HUES6 (cell line): ENCODE data around the gene KRTAP5-8.

Experiments used
- H3K27ac ChIP-seq: 2 replicates; pipeline ENCODE4 v1.7.0; 2013; ENCODE audit warnings: low read depth, mild to moderate bottlenecking, low read length, inconsistent platforms
- H3K27me3 ChIP-seq: 2 replicates; pipeline ENCODE4 v1.6.1; 2013; ENCODE audit warnings: low read length; ENCODE audit not compliant: control insufficient read depth, insufficient read depth
- H3K36me3 ChIP-seq: 2 replicates; pipeline ENCODE4 v1.6.1; 2013; ENCODE audit warnings: low read length; ENCODE audit not compliant: control insufficient read depth, insufficient read depth
- H3K4me1 ChIP-seq: 2 replicates; pipeline ENCODE4 v1.6.1; 2013; ENCODE audit warnings: low read length; ENCODE audit not compliant: control insufficient read depth, insufficient read depth
- H3K4me3 ChIP-seq: 2 replicates; pipeline ENCODE4 v1.5.1; 2013; ENCODE audit warnings: low read depth, low read length
- H3K9ac ChIP-seq: one replicate; pipeline ENCODE4 v1.6.1; 2013; ENCODE audit warnings: mild to moderate bottlenecking, low read length
- H3K9me3 ChIP-seq: 2 replicates; pipeline ENCODE4 v1.6.1; 2013; ENCODE audit warnings: low read depth, low read length; ENCODE audit not compliant: control insufficient read depth, insufficient read depth

Gene KRTAP5-8

DNA sequence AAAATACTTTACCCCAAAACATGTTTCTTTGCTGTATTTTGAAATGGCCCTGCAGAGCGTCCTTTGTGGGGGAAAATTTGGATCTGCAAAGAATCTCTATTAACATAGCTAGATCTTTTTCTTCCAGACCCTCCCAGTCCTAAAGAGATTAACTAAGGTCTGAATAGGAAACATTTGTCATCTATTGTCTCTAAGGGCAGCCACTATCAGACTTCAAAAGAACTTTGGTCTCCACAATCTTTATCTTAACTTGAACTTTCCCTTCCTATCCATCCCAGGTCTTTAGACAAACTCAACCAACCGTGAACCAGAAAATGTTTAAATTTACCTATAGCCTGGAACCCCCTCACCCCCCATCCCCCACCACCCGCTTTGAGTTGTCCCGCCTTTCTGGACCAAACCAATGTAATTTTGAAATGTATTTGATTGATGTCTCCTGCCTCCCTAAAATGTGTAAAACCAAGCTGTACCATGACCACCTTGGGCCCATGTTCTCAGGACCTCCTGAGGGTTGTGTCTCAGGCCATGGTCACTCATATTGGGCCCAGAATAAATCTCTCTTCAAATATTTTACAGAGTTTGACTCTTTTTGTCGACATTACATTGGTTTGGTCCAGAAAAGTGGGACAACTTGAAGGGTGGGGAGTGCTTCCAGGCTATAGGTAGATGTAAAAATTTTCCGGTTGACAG, 6.8 kb downstream of the KRTAP5-8 start:
- H3K27ac ChIP-seq: no peak overlapping the region
- H3K27me3 ChIP-seq: 0 out of 2 replicates have a peak, but pooled peaks cover 2% of the 10 kb centered on the region
- peaks cover 4% of the 10 kb centered on the region; the same call in 1 of the 2 replicates for H3K4me1 ChIP-seq
- no peaks in the 10 kb centered on the region for H3K36me3 ChIP-seq
- H3K9ac ChIP-seq: no peak overlapping the region
- H3K9me3 ChIP-seq: peaks cover 29% of the 10 kb centered on the region
- H3K4me3 ChIP-seq: no peak overlapping the region

DNA sequence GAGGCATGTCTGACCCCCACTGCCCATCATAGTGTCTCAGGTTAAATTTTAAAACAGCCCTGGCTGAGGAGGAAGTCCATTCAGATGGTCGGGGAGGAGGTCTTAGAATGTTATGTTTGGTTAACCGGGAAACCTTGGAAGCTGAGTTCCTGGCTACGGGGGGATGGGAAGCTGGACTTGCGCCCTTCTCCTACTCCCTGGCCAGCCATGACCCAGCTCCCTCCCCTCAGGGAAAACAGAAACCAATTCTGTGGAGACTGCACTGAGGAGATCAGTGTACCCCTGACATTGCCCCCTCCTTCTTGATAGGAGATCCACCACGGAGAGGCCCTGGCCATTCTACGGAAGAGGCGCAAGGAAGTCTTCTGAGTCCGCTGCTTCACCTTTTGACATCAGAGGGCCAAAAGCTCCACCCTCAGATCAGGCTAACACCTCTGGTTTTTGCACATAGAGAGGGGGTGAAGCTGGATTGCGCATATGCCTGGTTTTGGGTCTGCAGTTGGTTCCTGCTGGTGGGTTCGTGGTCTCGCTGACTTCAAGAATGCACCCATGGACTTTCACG, 7.7 kb downstream of the KRTAP5-8 start:
- Histone ChIP-seq H3K9ac (no peak overlapping the region), H3K27me3 (0 out of 2 replicates have a peak, but pooled peaks cover 2% of the 10 kb centered on the region), H3K4me1 (peaks cover 4% of the 10 kb centered on the region; the same call in 1 of the 2 replicates), H3K36me3 (no peaks in the 10 kb centered on the region), H3K4me3 (no peak overlapping the region), H3K9me3 (peaks cover 28% of the 10 kb centered on the region), H3K27ac (no peak overlapping the region)

DNA sequence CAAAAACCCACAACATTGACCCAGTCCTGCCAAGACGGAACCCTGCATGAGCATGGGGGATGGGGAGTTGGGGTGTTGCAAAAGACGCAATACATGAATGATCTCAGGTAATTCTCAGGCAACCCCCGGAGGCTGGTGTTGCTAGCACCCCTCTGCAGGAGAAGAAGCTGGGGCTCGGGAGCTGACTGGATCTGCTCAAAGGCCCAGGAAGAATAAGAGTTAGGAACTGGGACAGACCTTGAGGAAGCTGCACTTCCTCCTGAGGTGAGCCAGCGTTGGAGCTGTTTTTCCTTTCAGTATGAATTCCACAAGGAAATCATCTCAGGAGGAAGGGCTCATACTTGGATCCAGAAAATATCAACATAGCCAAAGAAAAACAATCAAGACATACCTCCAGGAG, 10.3 kb downstream of the KRTAP5-8 start, which contains the start of gene KRTAP5-9:
Gene KRTAP5-9 (plus strand): TSS at position 301 of the 400 bp plus-strand sequence. CDS start 238 bp downstream, outside the sequence.
- H3K4me3 ChIP-seq: no peak within 1 kb of the TSS
- H3K27me3 ChIP-seq: 0 out of 2 replicates have a peak, but pooled peaks cover 2% of the 10 kb centered on the region
- no peak within 1 kb of the TSS for H3K9ac ChIP-seq
- no peaks in the 10 kb centered on the region for H3K36me3 ChIP-seq
- H3K9me3 ChIP-seq: peaks cover 16% of the 10 kb centered on the region; the same call in 1 of the 2 replicates
- no peak within 1 kb of the TSS for H3K27ac ChIP-seq
- peaks cover 4% of the 10 kb centered on the region; the same call in 1 of the 2 replicates for H3K4me1 ChIP-seq

DNA sequence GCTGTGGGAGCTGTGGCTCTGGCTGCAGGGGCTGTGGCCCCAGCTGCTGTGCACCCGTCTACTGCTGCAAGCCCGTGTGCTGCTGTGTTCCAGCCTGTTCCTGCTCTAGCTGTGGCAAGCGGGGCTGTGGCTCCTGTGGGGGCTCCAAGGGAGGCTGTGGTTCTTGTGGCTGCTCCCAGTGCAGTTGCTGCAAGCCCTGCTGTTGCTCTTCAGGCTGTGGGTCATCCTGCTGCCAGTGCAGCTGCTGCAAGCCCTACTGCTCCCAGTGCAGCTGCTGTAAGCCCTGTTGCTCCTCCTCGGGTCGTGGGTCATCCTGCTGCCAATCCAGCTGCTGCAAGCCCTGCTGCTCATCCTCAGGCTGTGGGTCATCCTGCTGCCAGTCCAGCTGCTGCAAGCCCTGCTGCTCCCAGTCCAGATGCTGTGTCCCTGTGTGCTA, 10.9 kb downstream of the KRTAP5-8 start:
- H3K4me3 ChIP-seq: no peak overlapping the region
- peaks cover 3% of the 10 kb centered on the region; the same call in 1 of the 2 replicates for H3K4me1 ChIP-seq

DNA sequence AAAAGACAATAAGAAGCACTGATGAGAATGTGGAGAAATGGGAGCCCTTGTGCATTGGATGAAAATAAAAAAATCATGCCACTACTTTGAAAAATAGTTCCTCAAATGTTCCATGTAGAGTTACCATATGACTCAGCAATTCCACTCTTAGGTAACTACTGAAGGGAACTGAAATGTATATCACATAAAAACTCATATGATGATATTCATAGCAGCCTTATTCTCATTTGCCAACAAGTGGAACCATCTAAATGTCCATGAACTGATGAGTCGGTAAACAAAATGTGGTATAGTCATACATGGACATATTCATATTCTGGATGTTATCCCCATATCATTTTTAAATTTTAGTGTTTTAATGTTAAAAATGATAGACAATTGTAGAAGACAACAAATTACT, 13.9 kb downstream of the KRTAP5-8 start:
- H3K4me3 ChIP-seq: no peak overlapping the region
- 0 out of 2 replicates have a peak, but pooled peaks cover 2% of the 10 kb centered on the region for H3K27me3 ChIP-seq
- no peak overlapping the region for H3K9ac ChIP-seq
- H3K27ac ChIP-seq: no peak overlapping the region
- no peaks in the 10 kb centered on the region for H3K36me3 ChIP-seq
- H3K4me1 ChIP-seq: no peaks in the 10 kb centered on the region
- H3K9me3 ChIP-seq: peaks cover 14% of the 10 kb centered on the region

More for the DNA sequence above, 10.9 kb downstream of the KRTAP5-8 start:
- peaks cover 16% of the 10 kb centered on the region; the same call in 1 of the 2 replicates for H3K9me3 ChIP-seq
- H3K36me3 ChIP-seq: no peaks in the 10 kb centered on the region
- H3K9ac ChIP-seq: no peak overlapping the region
- H3K27ac ChIP-seq: no peak overlapping the region
- H3K27me3 ChIP-seq: 0 out of 2 replicates have a peak, but pooled peaks cover 2% of the 10 kb centered on the region

DNA sequence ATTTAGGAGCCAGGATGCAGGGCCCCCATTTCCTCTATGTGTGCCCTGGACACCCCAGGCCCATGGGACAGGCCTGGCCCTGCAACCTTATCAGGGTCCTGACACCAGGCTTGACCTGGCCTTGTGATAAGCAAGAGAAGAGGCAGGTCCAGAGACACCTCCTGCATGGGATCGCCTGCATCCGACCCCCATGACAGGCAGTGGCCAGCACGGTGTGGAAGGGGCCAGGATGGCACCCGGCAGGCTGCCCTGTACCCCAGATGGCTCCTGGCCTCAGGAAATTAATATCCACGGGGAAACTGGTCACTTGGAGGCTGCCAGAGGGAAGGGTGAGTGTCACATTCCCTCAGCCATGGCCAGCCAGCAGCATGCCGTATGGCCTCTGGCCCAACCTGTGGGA, 17.2 kb downstream of the KRTAP5-8 start:
- peaks cover 15% of the 10 kb centered on the region for H3K9me3 ChIP-seq
- no peak overlapping the region for H3K4me3 ChIP-seq
- H3K27ac ChIP-seq: no peak overlapping the region
- H3K36me3 ChIP-seq: no peaks in the 10 kb centered on the region
- no peaks in the 10 kb centered on the region for H3K4me1 ChIP-seq
- H3K9ac ChIP-seq: no peak overlapping the region
- no peaks in the 10 kb centered on the region for H3K27me3 ChIP-seq

DNA sequence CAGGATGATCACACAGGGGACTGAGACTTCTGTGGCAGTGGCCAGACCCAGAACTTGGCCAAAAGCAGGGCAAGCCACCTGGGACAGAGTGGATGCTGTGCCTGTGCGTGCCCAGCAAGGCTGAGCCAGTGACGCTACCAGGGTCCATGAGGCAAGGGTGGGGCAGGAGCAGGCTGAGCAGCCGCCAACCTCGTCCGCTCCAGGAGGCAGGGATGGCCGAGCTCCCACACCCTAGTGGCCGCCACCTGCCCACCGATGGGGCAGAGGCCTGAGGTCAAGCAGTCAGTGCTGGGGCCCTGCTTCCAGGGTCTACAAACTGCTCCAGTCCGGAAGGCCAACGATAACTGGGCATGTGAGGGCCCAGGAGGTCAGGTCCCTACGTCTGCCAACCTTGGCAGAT, 17.7 kb downstream of the KRTAP5-8 start:
- H3K27ac ChIP-seq: no peak overlapping the region
- H3K9me3 ChIP-seq: peaks cover 17% of the 10 kb centered on the region
- no peaks in the 10 kb centered on the region for H3K4me1 ChIP-seq
- no peak overlapping the region for H3K9ac ChIP-seq
- H3K4me3 ChIP-seq: no peak overlapping the region
- no peaks in the 10 kb centered on the region for H3K36me3 ChIP-seq
- H3K27me3 ChIP-seq: no peaks in the 10 kb centered on the region

DNA sequence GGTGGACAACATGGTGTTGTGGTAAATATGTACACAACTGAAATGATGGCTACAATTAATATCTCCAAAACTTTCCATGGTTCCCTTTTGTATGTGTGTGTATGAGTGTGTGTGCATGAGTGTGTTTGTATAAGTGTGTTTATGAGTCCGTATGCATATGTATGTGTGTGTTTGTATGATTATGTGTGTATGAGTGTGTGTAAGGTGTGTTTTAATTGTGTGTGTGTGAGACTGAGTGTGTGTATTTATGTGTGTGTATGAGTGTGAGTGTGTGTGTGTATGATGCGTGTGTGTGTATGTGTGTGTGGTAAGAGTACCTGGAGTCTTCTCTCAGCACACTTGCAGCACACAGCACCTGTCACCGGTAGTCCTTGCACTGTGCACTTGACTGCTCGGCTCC, 18.2 kb downstream of the KRTAP5-8 start:
- no peaks in the 10 kb centered on the region for H3K36me3 ChIP-seq
- peaks cover 19% of the 10 kb centered on the region for H3K9me3 ChIP-seq
- H3K9ac ChIP-seq: no peak overlapping the region
- H3K27ac ChIP-seq: no peak overlapping the region
- H3K27me3 ChIP-seq: no peaks in the 10 kb centered on the region
- no peaks in the 10 kb centered on the region for H3K4me1 ChIP-seq
- no peak overlapping the region for H3K4me3 ChIP-seq

DNA sequence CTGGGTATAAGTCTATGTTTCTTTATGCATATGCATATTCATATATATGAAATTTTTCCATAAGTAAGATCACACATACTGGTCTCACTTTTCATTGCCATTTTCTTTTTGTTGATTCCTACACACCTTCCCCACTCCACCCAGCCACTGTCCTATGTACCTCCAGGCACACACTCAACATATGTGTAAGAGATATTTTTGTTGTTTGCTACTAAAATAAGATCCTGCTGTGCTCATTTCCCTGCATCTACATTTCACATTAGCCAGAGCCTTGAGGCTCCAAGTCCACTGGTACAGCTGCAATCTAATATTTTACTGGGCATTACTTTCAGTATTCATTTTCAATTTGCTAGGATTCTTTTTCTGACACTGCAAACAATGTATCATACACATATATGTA, 19.4 kb downstream of the KRTAP5-8 start:
- H3K27me3 ChIP-seq: no peaks in the 10 kb centered on the region
- H3K9me3 ChIP-seq: peaks cover 26% of the 10 kb centered on the region
- no peak overlapping the region for H3K4me3 ChIP-seq
- H3K27ac ChIP-seq: no peak overlapping the region
- H3K4me1 ChIP-seq: no peaks in the 10 kb centered on the region
- no peak overlapping the region for H3K9ac ChIP-seq
- no peaks in the 10 kb centered on the region for H3K36me3 ChIP-seq

DNA sequence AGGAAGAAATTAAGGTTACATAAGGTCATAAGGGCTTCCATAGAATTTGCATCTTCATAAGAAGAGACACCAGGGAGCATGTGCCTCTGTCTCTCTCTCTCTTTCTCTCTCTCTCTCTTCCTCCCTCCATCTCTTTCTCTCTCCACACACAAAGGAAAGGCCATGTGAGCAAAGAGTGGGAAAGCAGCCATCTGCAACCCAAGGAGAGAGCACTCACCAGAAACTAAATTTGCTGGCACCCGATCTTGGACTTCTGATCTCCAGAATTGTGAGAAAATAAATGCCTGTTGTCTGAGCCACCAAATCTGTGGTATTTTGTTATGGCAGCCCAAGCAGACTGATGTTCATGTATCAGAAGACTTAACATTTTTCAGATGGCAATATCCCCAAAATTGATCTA, 21.2 kb downstream of the KRTAP5-8 start:
- H3K27me3 ChIP-seq: no peaks in the 10 kb centered on the region
- no peaks in the 10 kb centered on the region for H3K4me1 ChIP-seq
- no peak overlapping the region for H3K9ac ChIP-seq
- peaks cover 26% of the 10 kb centered on the region for H3K9me3 ChIP-seq
- H3K4me3 ChIP-seq: no peak overlapping the region
- H3K36me3 ChIP-seq: no peaks in the 10 kb centered on the region
- H3K27ac ChIP-seq: no peak overlapping the region

DNA sequence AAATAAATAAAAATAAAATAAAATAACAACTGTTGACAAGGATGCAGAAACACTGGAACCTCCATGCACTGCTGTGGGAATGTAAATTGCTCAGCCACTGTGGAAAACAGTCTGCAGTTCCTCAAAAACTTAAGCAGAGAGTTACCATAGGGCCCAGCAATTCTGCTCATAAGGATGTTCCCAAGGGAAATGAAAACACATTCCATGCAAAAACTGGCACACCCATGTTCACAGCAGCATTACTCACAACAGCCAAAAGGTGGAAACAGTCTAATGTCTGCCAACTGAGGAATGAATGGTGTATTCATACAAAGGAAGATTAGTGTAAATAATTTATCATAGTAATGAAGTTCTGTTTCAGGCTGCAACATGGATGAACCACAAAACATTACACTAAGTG, 24.3 kb downstream of the KRTAP5-8 start:
- no peak overlapping the region for H3K27ac ChIP-seq
- H3K4me1 ChIP-seq: peaks cover 9% of the 10 kb centered on the region
- H3K27me3 ChIP-seq: no peaks in the 10 kb centered on the region
- H3K9me3 ChIP-seq: peaks cover 14% of the 10 kb centered on the region
- no peak overlapping the region for H3K9ac ChIP-seq
- no peaks in the 10 kb centered on the region for H3K36me3 ChIP-seq
- H3K4me3 ChIP-seq: no peak overlapping the region
